GM12891 (cell line): Measurements from ENCODE around the gene PNLIP.

ENCODE experiments used
- PAX5 ChIP-seq: IDR thresholded peaks from 2 replicates; pipeline ENCODE4 v1.6.1; 2011; ENCODE audit warnings: low read length, moderate library complexity, mild to moderate bottlenecking; ENCODE audit not compliant: insufficient read depth, severe bottlenecking
- POLR2A ChIP-seq: IDR thresholded peaks from 2 replicates; pipeline ENCODE4 v1.6.1; 2011; ENCODE audit warnings: low read depth, low read length, control low read depth
- POLR2AphosphoS5 ChIP-seq: IDR thresholded peaks from 2 replicates; pipeline ENCODE4 v1.6.1; 2011; ENCODE audit warnings: low read depth, low read length, control low read depth

DNA sequence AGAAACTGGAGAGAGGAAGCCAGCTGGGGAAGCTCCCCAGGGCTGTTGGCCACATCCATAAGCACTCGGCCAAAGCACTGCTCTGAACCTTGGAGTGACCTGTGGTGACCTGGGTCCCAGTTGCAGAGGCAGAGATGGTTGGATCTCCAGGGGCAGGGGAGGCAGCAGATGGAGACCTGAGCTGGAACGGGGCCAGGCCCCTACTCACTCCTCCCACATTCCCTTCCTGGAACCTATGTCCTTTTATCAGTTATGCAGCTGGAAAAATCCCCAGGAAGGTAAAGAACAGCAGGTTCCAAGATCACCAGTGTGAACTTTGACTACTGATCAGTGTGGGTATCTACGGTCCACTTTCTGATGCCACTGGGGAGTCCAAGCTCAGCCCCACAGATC lies 65.4 kb downstream of the PNLIP start:
- no peak for TF ChIP-seq POLR2AphosphoS5
- no peak for TF ChIP-seq POLR2A
- no peak for TF ChIP-seq PAX5
